ENCODE results near the gene ANP32B.
"Not testable (repeated sequence)": the region's sequence is repeated elsewhere in the genome, so short reads cannot be mapped to it uniquely, and the experiment has no call there.

The ANP32B gene

GRCh38 chr9:97982683-97983588 lies at the start of gene ANP32B:
ANP32B (plus strand) TSS chr9:97983341; CDS start chr9:97983556, 215 bp downstream.
- peak; percentile 26 to 97 (median 86) for DNase-seq

GRCh38 chr9:97934321-97935115 lies 48.6 kb upstream of the ANP32B start:
- DNase-seq, result peak in 2 of 56 donors; percentile 8 to 17

DNA sequence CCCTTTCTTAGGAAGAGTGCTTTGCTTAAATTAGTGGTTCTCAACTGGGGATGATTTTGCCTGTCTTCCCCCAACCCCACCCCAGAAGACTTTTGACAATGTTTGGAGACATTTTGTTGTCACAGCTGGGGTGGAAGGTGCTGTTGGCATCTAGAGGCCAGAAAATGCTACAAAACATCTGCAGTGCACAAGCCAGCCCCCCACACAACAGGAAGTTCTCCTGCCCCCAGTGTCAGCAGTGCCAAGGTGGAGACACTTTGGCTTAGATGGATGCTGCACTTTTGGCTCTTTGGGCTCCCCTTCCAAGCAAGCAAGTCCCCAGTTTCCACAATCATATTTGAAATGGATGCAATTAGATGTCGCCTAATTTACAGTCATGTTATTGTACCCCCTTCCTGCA lies 47.9 kb upstream of the ANP32B start:
- no peak for DNase-seq

GRCh38 chr9:97936998-97937397 lies 46.1 kb upstream of the ANP32B start:
- DNase-seq, result no peak

- DNase-seq, result no peak
Measured at GRCh38 chr9:97938081-97938644, 45.0 kb upstream of the ANP32B start, which contains the start of gene HEMGN. HEMGN (minus strand) TSS chr9:97938172; CDS start chr9:97938136, 36 bp downstream.

GRCh38 chr9:97940233-97940632 lies 42.9 kb upstream of the ANP32B start:
- DNase-seq, result no peak

DNA sequence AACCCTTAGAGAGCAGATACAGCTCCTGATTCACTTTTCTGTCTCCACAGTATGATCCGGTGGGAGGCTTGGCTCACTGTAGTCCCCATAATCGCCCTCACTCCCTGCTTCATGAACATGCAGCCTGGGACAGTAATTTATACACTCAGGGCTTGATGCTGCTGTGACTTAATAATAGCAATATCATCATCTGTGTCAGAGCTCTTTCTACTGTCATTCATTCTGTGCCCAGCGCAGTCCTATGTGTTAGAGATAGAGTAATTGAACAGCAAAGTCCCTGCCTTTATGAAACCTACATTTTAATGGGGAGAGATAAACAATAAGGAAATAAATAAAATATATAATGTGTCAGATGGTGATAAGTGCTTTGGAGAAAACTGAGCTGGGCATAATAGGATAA lies 42.4 kb upstream of the ANP32B start:
- DNase-seq, result no peak

GRCh38 chr9:97941323-97941722 lies 41.8 kb upstream of the ANP32B start:
- DNase-seq, result no peak

GRCh38 chr9:97943308-97943855 lies 39.8 kb upstream of the ANP32B start:
- no peak for DNase-seq

DNA sequence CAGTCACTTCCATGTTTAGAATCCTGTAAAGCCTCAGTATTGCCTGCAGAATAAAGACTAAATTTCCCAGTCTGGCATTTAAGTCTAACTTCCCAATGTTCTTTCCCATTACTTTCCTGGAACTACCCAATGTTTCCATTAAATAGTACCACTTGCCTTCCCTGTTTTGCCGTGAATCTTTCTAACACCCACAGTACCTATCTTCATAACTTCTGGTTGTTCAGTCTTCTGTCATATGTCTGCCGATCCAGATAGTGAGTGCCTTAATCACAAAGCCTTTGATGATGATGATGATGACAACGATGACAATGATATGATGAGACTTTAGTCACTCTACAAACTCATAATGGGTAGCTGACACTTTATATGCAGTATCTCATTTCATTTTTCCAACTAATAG lies 38.5 kb upstream of the ANP32B start:
- DNase-seq, result no peak

DNA sequence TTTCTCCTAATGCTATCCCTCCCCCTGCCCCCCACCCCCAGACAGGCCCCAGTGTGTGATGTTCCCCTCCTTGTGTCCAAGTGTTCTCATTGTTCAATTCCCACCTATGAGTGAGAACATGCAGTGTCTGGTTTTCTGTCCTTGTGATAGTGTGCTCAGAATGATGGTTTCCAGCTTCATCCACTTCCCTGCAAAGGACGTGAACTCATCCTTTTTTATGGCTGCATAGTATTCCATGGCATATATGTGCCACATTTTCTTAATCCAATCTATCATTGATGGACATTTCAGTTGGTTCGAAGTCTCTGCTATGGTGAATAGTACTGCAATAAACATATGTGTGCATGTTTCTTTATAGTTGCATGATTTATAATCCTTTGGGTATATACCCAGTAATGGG lies 37.7 kb upstream of the ANP32B start:
- not testable (repeated sequence) for DNase-seq

GRCh38 chr9:97947094-97947493 lies 36.0 kb upstream of the ANP32B start:
- DNase-seq, result not testable (repeated sequence)

DNA sequence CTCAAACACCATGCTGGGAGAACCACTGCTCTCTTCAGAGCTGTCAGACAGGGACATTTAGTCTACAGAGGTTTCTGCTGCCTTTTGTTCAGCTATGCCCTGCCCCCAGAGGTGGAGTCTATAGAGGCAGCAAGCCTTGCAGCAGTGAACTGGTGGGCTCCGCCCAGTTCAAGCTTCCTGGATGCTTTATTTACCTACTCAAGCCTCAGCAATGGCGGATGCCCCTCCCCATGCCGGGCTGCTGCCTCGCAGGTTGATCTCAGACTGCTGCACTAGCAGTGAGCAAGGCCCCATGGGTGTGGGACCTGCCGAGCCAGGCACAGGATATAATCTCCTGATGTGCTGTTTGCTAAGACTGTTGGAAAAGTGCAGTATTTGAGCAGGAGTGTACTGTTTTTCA lies 32.3 kb upstream of the ANP32B start:
- not testable (repeated sequence) for DNase-seq

DNA sequence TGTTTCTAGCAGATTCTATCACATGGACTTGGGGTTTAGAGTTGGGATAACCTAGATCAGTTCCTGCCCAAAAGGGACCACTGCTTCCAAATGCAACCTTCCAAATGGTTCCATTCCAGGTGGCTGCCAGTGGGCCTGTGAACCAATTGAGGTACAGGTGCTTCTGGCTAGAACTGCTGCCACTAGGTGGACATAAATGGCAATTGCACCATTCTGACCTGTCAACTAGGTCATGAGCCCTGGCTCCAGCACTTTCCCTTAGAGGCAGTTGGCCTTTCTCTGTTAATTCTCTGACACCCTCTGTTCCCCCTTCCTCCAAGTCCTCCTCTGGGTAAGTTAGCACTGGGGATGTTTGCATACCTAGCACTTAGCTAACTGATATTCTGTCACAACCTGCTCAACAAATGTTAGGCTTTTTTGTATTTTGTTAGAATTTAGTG lies 28.6 kb upstream of the ANP32B start:
- peak in 1 of 56 donors; percentile 9 for DNase-seq

DNA sequence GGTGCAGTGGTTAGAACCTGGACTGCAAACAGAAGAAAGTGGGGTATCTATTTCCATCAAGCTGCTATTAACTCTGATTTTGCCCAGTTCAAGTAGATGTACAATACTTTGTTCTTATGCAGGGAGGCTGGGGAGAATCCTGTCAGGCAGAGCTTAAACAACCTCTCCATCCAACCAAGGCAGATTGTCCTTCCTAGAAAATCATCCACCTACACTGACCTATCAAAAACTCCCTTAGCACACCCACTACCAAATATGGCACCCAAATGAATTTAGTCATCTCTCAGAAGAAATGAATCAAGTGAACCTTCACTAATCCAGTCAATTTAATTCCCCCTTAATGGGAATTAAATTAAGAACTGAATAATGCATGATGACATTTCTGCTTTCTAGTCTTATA lies 26.8 kb upstream of the ANP32B start:
- DNase-seq, result no peak

GRCh38 chr9:97958812-97959511 lies 24.2 kb upstream of the ANP32B start:
- peak in 7 of 56 donors; percentile 3 to 30 (median 11) for DNase-seq

GRCh38 chr9:97959585-97959984 lies 23.6 kb upstream of the ANP32B start:
- no peak for DNase-seq

- DNase-seq, result not testable (repeated sequence)
Measured at GRCh38 chr9:97960678-97961328, 22.3 kb upstream of the ANP32B start.

- DNase-seq, result no peak
Measured at GRCh38 chr9:97961361-97961760, 21.8 kb upstream of the ANP32B start.

- no peak for DNase-seq
Measured at GRCh38 chr9:97962136-97962535, 21.0 kb upstream of the ANP32B start.

Data from nucleus accumbens (tissue), 56 donors.